Left forelimb (tissue), 1 donor: ENCODE measurements around the gene PTRH2.
"Not testable (repeated sequence)": the region's sequence is repeated elsewhere in the genome, so short reads cannot be mapped to it uniquely, and the experiment has no call there.

Source experiments
- DNase-seq: peaks from one replicate; pipeline ENCODE4 v3.0.0-alpha.2; 2018; ENCODE audit warnings: low spot score

The PTRH2 gene

GRCh38 chr17:59669411-59669810, 37.8 kb downstream of the PTRH2 start:
- no peak for DNase-seq

GRCh38 chr17:59668816-59669215, 38.4 kb downstream of the PTRH2 start:
- DNase-seq: no peak

- no peak for DNase-seq
Observed at GRCh38 chr17:59666235-59666634, 41.0 kb downstream of the PTRH2 start.

- not testable (repeated sequence) for DNase-seq
Observed at GRCh38 chr17:59656624-59657023, 50.6 kb downstream of the PTRH2 start.

- no peak for DNase-seq
Observed at GRCh38 chr17:59652119-59652518, 55.1 kb downstream of the PTRH2 start.

GRCh38 chr17:59651346-59651745, 55.9 kb downstream of the PTRH2 start:
- no peak for DNase-seq

GRCh38 chr17:59650642-59651041, 56.6 kb downstream of the PTRH2 start:
- no peak for DNase-seq

- no peak for DNase-seq
Observed at GRCh38 chr17:59649886-59650285, 57.3 kb downstream of the PTRH2 start.
